ENCODE results near the gene SLC17A1.

The SLC17A1 gene

DNA sequence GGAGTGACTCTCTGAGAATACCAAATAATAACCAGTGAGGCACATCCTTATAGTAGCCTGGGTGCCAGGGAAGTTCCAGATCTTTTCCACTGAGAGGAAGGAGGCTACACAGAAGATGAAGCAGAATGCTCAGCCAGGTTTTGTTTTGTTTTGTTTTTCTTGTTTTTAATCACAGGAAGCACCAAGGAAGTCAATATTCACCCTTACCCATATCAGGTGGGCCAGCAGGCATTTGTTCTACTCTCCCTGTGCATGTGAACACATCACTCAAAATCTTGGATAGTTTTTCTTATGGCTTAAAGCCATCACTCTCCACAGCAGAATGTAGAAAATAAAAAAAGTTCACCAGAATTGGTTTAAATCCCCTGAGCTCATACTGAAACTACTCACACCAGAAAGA lies 10.5 kb downstream of the SLC17A1 start:
- no peak for TF ChIP-seq JUND (IDR thresholded peaks at IDR 0.05; ENCODE audit: low read depth)
- no peak for DNase-seq (ENCODE audit: low read depth in 1 of 2, low spot score in 1 of 2)
- in situ Hi-C loops (cut with HindIII; ENCODE audit: low pct_unique_long_range_greater_than_20kb, low sequenced_read_pairs): no loop called here

DNA sequence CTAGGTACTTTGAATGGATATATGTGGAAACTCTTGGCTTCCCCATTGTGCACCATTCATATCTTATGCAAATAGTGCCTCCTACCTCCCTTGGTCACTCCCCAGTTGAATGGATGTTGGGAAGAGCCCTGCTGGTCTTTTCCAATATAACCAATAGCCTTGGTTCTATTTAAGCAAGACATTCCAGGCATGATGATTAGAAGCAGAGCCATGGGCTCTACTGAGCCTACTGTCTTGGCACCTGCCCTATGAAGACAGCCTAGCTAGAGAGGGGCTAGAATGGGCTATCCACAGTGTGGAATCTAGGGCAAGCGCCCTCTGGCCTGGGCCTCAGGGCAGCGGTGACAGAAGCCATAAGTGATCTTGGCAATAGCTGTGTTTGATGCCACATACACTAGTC lies 15.6 kb downstream of the SLC17A1 start:
- in situ Hi-C loops (cut with HindIII; ENCODE audit: low pct_unique_long_range_greater_than_20kb, low sequenced_read_pairs): no loop called here
- no peak for DNase-seq (ENCODE audit: low read depth in 1 of 2, low spot score in 1 of 2)
- TF ChIP-seq JUND (IDR thresholded peaks at IDR 0.05; ENCODE audit: low read depth): no peak

GRCh38 chr6:25815194-25815593 lies 16.7 kb downstream of the SLC17A1 start:
- DNase-seq (ENCODE audit: low read depth in 1 of 2, low spot score in 1 of 2): no peak
- TF ChIP-seq JUND (IDR thresholded peaks at IDR 0.05; ENCODE audit: low read depth): no peak
- in situ Hi-C loops (cut with HindIII; ENCODE audit: low pct_unique_long_range_greater_than_20kb, low sequenced_read_pairs): no loop called here

- in situ Hi-C loops (cut with HindIII; ENCODE audit: low pct_unique_long_range_greater_than_20kb, low sequenced_read_pairs): no loop called here
- TF ChIP-seq JUND (IDR thresholded peaks at IDR 0.05; ENCODE audit: low read depth): no peak
- no peak for DNase-seq (ENCODE audit: low read depth in 1 of 2, low spot score in 1 of 2)
Observed at GRCh38 chr6:25804804-25805203, 27.0 kb downstream of the SLC17A1 start.

GRCh38 chr6:25801436-25801835 lies 30.4 kb downstream of the SLC17A1 start:
- TF ChIP-seq JUND (IDR thresholded peaks at IDR 0.05; ENCODE audit: low read depth): no peak
- in situ Hi-C loops (cut with HindIII; ENCODE audit: low pct_unique_long_range_greater_than_20kb, low sequenced_read_pairs): no loop called here
- no peak for DNase-seq (ENCODE audit: low read depth in 1 of 2, low spot score in 1 of 2)

GRCh38 chr6:25794784-25795183 lies 37.1 kb downstream of the SLC17A1 start:
- no peak for TF ChIP-seq JUND (IDR thresholded peaks at IDR 0.05; ENCODE audit: low read depth)
- in situ Hi-C loops (cut with HindIII; ENCODE audit: low pct_unique_long_range_greater_than_20kb, low sequenced_read_pairs): no loop called here
- no peak for DNase-seq (ENCODE audit: low read depth in 1 of 2, low spot score in 1 of 2)

- in situ Hi-C loops (cut with HindIII; ENCODE audit: low pct_unique_long_range_greater_than_20kb, low sequenced_read_pairs): no loop called here
- no peak for DNase-seq (ENCODE audit: low read depth in 1 of 2, low spot score in 1 of 2)
- no peak for TF ChIP-seq JUND (IDR thresholded peaks at IDR 0.05; ENCODE audit: low read depth)
Observed at GRCh38 chr6:25793970-25794369, 37.9 kb downstream of the SLC17A1 start.

DNA sequence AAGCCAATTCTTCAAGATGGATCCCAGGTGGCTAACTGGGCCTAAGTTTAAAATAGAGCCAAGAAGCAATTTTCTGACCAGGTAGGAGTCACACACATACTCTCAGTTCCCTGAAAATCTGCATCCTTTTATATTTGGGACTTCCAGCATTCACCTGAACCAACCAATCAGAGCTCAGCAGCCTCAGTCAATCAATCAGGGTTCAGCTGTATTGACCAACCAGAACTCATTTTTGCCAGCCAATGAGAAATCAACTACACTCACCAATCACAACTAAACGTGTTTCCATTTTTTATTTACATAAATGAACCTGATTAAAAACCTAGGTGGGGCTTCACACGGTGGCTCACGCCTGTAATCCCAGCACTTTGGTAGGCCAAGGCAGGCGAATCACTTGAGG lies 39.8 kb downstream of the SLC17A1 start:
- no peak for DNase-seq (ENCODE audit: low read depth in 1 of 2, low spot score in 1 of 2)
- in situ Hi-C loops (cut with HindIII; ENCODE audit: low pct_unique_long_range_greater_than_20kb, low sequenced_read_pairs): no loop called here
- TF ChIP-seq JUND (IDR thresholded peaks at IDR 0.05; ENCODE audit: low read depth): no peak

- TF ChIP-seq JUND (IDR thresholded peaks at IDR 0.05; ENCODE audit: low read depth): no peak
- DNase-seq (ENCODE audit: low read depth in 1 of 2, low spot score in 1 of 2): no peak
- in situ Hi-C loops (cut with HindIII; ENCODE audit: low pct_unique_long_range_greater_than_20kb, low sequenced_read_pairs): no loop called here
Observed at GRCh38 chr6:25789475-25789874, 42.4 kb downstream of the SLC17A1 start.

GRCh38 chr6:25788305-25788922 lies 43.4 kb downstream of the SLC17A1 start:
- peak in 1 of 2 experiments; percentile 79 for DNase-seq (ENCODE audit: low read depth in 1 of 2, low spot score in 1 of 2)
- in situ Hi-C loops (cut with HindIII; ENCODE audit: low pct_unique_long_range_greater_than_20kb, low sequenced_read_pairs): no loop called here
- TF ChIP-seq JUND (IDR thresholded peaks at IDR 0.05; ENCODE audit: low read depth): no peak

DNA sequence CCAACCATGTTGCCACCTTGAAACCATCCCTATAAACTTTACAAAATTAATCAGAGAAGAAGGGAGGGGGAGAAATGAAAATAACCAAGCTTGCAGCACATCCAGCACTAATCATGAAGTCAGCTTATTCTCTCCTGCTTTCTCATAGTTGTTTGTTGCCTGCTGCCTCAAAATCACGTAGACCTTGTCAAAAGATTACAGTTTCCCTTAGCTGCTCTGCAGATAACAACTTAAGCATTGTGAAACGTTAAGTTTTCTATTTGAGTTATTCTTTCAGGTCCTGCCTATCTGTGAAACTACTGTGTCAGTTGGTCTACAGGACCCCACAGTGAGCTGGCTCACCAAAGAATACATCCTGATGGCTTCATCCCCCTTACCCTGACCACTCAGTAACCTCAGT lies 44.4 kb downstream of the SLC17A1 start:
- no peak for TF ChIP-seq JUND (IDR thresholded peaks at IDR 0.05; ENCODE audit: low read depth)
- in situ Hi-C loops (cut with HindIII; ENCODE audit: low pct_unique_long_range_greater_than_20kb, low sequenced_read_pairs): no loop called here
- DNase-seq (ENCODE audit: low read depth in 1 of 2, low spot score in 1 of 2): no peak

GRCh38 chr6:25781134-25781533 lies 50.7 kb downstream of the SLC17A1 start:
- in situ Hi-C loops (cut with HindIII; ENCODE audit: low pct_unique_long_range_greater_than_20kb, low sequenced_read_pairs): no loop called here
- no peak for TF ChIP-seq JUND (IDR thresholded peaks at IDR 0.05; ENCODE audit: low read depth)
- no peak for DNase-seq (ENCODE audit: low read depth in 1 of 2, low spot score in 1 of 2)

- no peak for TF ChIP-seq JUND (IDR thresholded peaks at IDR 0.05; ENCODE audit: low read depth)
- in situ Hi-C loops (cut with HindIII; ENCODE audit: low pct_unique_long_range_greater_than_20kb, low sequenced_read_pairs): no loop called here
- DNase-seq (ENCODE audit: low read depth in 1 of 2, low spot score in 1 of 2): no peak
Observed at GRCh38 chr6:25777856-25778649, 53.8 kb downstream of the SLC17A1 start.
